OCI-LY1 (cell line): Measurements from ENCODE around the gene NUTM1.
"Not testable (repeated sequence)": the region's sequence is repeated elsewhere in the genome, so short reads cannot be mapped to it uniquely, and the experiment has no call there.

ENCODE experiments used
- H2AFZ ChIP-seq: fragments of 200-600 bp; sonication (generic), shearing (Covaris generic); 2 replicates; pipeline ENCODE4 v1.6.0; 2014; ENCODE audit warnings: antibody characterized with exemption, mild to moderate bottlenecking, low read length
- H3F3A ChIP-seq: fragments of 200-600 bp; sonication (generic), shearing (Covaris generic); 2 replicates; pipeline ENCODE4 v1.6.0; 2014; ENCODE audit warnings: mild to moderate bottlenecking, antibody characterized with exemption, low read length, moderate library complexity; ENCODE audit not compliant: insufficient read depth
- H3K27ac ChIP-seq: fragments of 200-600 bp; sonication (generic); 2 replicates; pipeline ENCODE4 v1.5.1; 2014; ENCODE audit warnings: low read length, mixed run types, mild to moderate bottlenecking, low read depth; ENCODE audit not compliant: poor library complexity, severe bottlenecking
- H3K27me3 ChIP-seq: fragments of 200-600 bp; sonication (generic); 2 replicates; pipeline ENCODE4 v1.6.0; 2014; ENCODE audit warnings: antibody characterized with exemption, mild to moderate bottlenecking, low read length, moderate library complexity; ENCODE audit not compliant: insufficient read depth
- H3K36me3 ChIP-seq: fragments of 200-600 bp; sonication (generic); 2 replicates; pipeline ENCODE4 v1.6.1; 2014; ENCODE audit warnings: mild to moderate bottlenecking, antibody characterized with exemption, low read length, moderate library complexity, mixed read lengths; ENCODE audit not compliant: insufficient read depth
- H3K4me1 ChIP-seq: fragments of 200-600 bp; sonication (generic); 2 replicates; pipeline ENCODE4 v1.5.1; 2014; ENCODE audit warnings: mild to moderate bottlenecking, low read length, moderate library complexity; ENCODE audit not compliant: insufficient read depth, severe bottlenecking
- H3K4me2 ChIP-seq: fragments of 200-600 bp; sonication (generic), shearing (Covaris generic); 2 replicates; pipeline ENCODE4 v1.6.1; 2014; ENCODE audit warnings: low read length
- H3K4me3 ChIP-seq: fragments of 200-600 bp; sonication (generic); 2 replicates; pipeline ENCODE4 v1.5.1; 2014; ENCODE audit warnings: low read length, low read depth, mild to moderate bottlenecking, mixed read lengths; ENCODE audit not compliant: poor library complexity, severe bottlenecking
- H3K79me2 ChIP-seq: fragments of 200-600 bp; shearing (Covaris generic); 2 replicates; pipeline ENCODE4 v1.6.1; 2016; ENCODE audit warnings: mixed run types, low read length, mixed read lengths; ENCODE audit not compliant: insufficient read depth
- H3K9ac ChIP-seq: fragments of 200-600 bp; sonication (generic), shearing (Covaris generic); 2 replicates; pipeline ENCODE4 v1.6.1; 2014; ENCODE audit warnings: mild to moderate bottlenecking, low read length, mixed read lengths
- H3K9me2 ChIP-seq: fragments of 200-600 bp; sonication (generic), shearing (Covaris generic); 2 replicates; pipeline ENCODE4 v1.6.1; 2014; ENCODE audit warnings: low read depth, mild to moderate bottlenecking, low read length, mixed read lengths
- H3K9me3 ChIP-seq: fragments of 200-600 bp; shearing (Covaris generic); 2 replicates; pipeline ENCODE4 v1.6.1; 2014; ENCODE audit warnings: low read length, mixed read lengths
- H4K20me1 ChIP-seq: fragments of 200-600 bp; sonication (generic), shearing (Covaris generic); 2 replicates; pipeline ENCODE4 v1.6.0; 2016; ENCODE audit warnings: mild to moderate bottlenecking, low read length; ENCODE audit not compliant: insufficient read depth
- EZH2 ChIP-seq: fragments of 200-600 bp; sonication (generic), shearing (Covaris generic); IDR thresholded peaks from 2 replicates; pipeline ENCODE4 v1.8.0; 2017; ENCODE audit warnings: borderline replicate concordance, mixed run types, mild to moderate bottlenecking, antibody characterized with exemption, low read length, moderate library complexity, mixed read lengths
- TF ChIP-seq, protein P1 (sequence below): fragments of 200-600 bp; sonication (generic), shearing (Covaris generic); IDR thresholded peaks from 2 replicates; pipeline ENCODE4 v1.5.1; 2017; ENCODE audit warnings: mild to moderate bottlenecking, antibody characterized with exemption, low read length, moderate library complexity, mixed read lengths

The NUTM1 gene

DNA sequence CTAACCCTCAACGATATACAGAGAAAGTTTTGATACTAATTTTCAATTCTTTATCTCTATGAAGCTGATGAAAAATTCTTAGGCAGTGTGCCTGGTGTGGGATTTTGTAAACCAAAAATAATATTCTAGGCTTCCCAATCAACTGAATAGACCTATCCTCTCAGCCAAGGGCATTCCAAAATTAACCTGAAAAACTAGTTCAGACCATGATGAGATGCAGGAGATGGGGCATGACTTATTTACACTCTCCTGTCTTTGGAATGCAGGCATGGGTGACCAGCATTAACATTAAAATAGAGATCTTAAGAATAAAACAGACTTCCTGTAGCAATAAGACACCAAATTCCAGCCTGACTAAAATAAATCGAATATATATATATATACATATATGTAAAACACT is 31.7 kb downstream of the NUTM1 start:
- H3K4me3 ChIP-seq: no peak overlapping the region
- no peaks in the 10 kb centered on the region for H3K9me3 ChIP-seq
- peaks cover 1% of the 10 kb centered on the region; the same call in 1 of the 2 replicates for H3F3A ChIP-seq
- H3K9me2 ChIP-seq: no peaks in the 10 kb centered on the region
- H3K4me2 ChIP-seq: no peak overlapping the region
- H3K4me1 ChIP-seq: no peaks in the 10 kb centered on the region
- H3K27ac ChIP-seq: no peak overlapping the region
- H4K20me1 ChIP-seq: no peaks in the 10 kb centered on the region
- H3K9ac ChIP-seq: no peak overlapping the region
- no peaks in the 10 kb centered on the region for H3K79me2 ChIP-seq
- no peak for TF ChIP-seq EZH2
- TF ChIP-seq, protein P1, sequence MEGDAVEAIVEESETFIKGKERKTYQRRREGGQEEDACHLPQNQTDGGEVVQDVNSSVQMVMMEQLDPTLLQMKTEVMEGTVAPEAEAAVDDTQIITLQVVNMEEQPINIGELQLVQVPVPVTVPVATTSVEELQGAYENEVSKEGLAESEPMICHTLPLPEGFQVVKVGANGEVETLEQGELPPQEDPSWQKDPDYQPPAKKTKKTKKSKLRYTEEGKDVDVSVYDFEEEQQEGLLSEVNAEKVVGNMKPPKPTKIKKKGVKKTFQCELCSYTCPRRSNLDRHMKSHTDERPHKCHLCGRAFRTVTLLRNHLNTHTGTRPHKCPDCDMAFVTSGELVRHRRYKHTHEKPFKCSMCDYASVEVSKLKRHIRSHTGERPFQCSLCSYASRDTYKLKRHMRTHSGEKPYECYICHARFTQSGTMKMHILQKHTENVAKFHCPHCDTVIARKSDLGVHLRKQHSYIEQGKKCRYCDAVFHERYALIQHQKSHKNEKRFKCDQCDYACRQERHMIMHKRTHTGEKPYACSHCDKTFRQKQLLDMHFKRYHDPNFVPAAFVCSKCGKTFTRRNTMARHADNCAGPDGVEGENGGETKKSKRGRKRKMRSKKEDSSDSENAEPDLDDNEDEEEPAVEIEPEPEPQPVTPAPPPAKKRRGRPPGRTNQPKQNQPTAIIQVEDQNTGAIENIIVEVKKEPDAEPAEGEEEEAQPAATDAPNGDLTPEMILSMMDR: no peak
- no peak overlapping the region for H2AFZ ChIP-seq
- H3K36me3 ChIP-seq: no peaks in the 10 kb centered on the region
- H3K27me3 ChIP-seq: no peaks in the 10 kb centered on the region; the same call in 1 of the 2 replicates

DNA sequence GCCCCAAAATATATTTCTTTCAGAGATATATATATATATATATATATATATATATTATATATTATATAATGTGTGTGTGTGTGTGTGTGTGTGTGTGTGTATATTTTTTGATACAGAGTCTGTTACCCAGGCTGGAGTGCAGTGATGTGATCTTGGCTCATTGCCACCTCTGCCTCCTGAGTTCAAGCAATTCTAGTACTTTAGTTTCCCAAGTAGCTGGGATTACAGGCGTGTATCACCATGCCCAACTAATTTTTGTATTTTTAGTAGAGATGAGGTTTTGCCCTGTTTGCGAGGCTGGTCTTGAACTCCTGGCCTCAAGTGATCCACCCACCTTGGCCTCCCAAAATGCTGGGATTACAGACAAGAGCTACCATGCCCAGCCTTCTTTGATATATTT is 32.4 kb downstream of the NUTM1 start:
- not testable (repeated sequence) for H4K20me1 ChIP-seq, H3K9me3 ChIP-seq, H3K27ac ChIP-seq, H3K36me3 ChIP-seq, H3K9ac ChIP-seq, H3K4me3 ChIP-seq, H3K27me3 ChIP-seq, H3K4me1 ChIP-seq, H2AFZ ChIP-seq, H3K4me2 ChIP-seq, H3F3A ChIP-seq, H3K79me2 ChIP-seq, H3K9me2 ChIP-seq

DNA sequence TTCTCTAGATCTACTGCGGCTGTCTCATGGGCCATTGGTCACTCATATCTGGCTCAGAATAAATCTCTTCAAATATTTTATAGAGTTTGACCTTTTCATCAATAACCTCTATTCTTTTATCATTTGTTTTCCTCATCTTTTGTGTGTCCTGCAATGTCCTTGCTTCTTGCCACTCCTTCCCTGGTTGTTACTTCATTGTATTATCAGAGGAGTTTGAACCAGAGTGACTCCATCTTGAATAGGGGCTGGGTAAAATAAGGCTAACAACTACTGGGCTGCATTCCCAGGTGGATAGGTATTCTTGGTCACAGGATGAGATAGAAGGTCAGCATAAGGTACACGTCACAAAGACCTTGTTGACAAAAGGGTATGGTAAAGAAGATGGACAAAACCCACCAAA is 33.7 kb downstream of the NUTM1 start:
- Histone ChIP-seq H3F3A (no peaks in the 10 kb centered on the region), H3K4me3 (no peak overlapping the region), H3K36me3 (no peaks in the 10 kb centered on the region), H3K9me2 (no peaks in the 10 kb centered on the region), H3K27me3 (no peaks in the 10 kb centered on the region), H3K4me2 (no peak overlapping the region), H3K79me2 (no peaks in the 10 kb centered on the region), H2AFZ (no peak overlapping the region), H3K9ac (no peak overlapping the region), H3K27ac (no peak overlapping the region), H3K4me1 (no peaks in the 10 kb centered on the region), H3K9me3 (no peaks in the 10 kb centered on the region), H4K20me1 (no peaks in the 10 kb centered on the region)
- TF ChIP-seq, protein P1: no peak
- no peak for TF ChIP-seq EZH2

DNA sequence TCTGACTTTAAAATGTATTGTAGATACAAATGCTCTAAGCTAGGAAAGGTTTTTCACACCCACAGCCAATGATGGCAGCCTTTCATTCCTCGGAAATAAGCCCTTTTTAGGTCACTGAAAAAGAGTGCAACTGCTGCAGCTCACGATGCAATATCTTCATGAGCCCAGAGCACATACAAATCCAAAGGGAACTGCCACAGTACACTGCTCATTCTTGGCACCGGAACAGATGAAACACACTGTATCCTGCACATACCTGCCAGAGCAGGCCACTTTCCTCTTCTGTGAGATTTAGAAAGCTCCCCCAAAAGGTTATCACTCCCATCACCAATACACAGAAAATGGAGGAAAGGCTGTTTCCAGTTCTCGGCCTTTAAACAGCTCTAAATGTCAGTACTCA is 37.4 kb downstream of the NUTM1 start:
- H2AFZ ChIP-seq, H3K9ac ChIP-seq, H3K4me3 ChIP-seq, H3K27me3 ChIP-seq, H3K27ac ChIP-seq, H3K36me3 ChIP-seq, H3K9me2 ChIP-seq, H4K20me1 ChIP-seq, H3K79me2 ChIP-seq, H3K9me3 ChIP-seq, H3K4me2 ChIP-seq, H3K4me1 ChIP-seq, H3F3A ChIP-seq: not testable (repeated sequence)

DNA sequence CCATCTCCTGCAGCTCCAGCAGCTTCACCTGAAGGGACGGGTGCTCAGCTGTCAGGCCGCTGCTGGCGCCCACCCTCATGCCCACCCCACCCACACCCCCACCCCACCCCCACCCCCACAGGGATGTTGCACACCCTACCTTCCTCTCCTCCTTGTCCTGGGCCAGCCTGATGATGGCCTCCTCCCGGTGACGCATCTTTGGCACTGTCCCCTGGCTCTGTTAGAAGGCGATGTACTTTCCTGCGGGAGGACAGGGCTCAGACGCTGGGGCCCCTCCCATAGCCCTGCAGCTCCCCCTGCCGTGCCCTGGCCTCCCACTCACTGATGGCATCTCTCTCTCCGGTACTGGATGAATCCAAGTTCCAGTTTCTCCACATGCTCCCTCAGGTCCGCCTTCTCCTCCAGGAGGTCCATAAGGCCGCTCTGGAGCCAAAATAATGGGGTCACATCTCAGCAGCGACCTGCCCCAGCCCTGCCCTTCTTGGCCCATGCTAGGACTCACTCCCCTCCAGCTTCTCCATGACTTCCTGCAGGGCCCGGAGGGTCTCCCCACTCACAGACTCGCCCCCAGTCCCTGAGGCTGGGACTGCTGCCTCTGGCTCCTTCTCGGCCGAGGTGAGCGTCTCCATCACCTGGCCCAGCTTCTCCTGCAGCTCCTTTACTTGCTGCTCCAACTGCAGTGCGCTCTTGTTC is 38.9 kb downstream of the NUTM1 start:
- not testable (repeated sequence) for H3K4me1 ChIP-seq, H3K27ac ChIP-seq, H3K9ac ChIP-seq, H3F3A ChIP-seq, H3K36me3 ChIP-seq, H3K4me3 ChIP-seq, H4K20me1 ChIP-seq, H3K9me3 ChIP-seq, H3K9me2 ChIP-seq, H3K79me2 ChIP-seq, H2AFZ ChIP-seq, H3K4me2 ChIP-seq, H3K27me3 ChIP-seq

DNA sequence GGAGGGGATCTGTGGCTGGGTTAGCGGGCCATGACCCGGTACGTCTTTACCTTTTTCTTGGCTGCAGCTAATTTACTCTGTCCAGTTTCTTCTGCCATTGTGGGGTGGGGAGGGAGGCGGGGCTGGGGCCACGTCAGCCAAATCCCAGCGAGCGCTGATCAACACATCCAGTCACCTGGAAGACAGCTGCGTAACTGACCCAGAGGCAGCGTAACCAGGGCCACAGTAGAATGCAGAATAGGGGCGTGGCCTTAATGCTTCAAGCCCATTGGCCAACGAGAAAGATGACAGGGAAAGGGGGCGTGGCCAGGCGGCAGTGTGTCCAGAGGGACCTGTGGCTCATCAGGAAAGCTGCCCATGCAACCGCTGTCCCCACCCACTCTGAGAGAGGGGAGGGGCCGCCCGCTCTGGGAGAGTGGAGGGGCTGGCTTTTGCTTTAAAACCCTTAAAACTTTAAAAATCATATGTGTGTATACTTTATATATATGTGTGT is 46.5 kb downstream of the NUTM1 start:
- not testable (repeated sequence) for H3K27me3 ChIP-seq, H3K4me2 ChIP-seq, H3F3A ChIP-seq, H3K9me3 ChIP-seq, H3K27ac ChIP-seq, H3K36me3 ChIP-seq, H4K20me1 ChIP-seq, H3K4me3 ChIP-seq, H3K4me1 ChIP-seq, H2AFZ ChIP-seq, H3K79me2 ChIP-seq, H3K9ac ChIP-seq, H3K9me2 ChIP-seq
